Measurements from ENCODE around the gene LRMDA. TPM values are rescaled to one million over a fixed set of nuclear protein-coding genes. Genes with fewer than 3 reads are reported as not detected.

The LRMDA gene
- total RNA-seq, 1 donor from 2014 or later: 5.2 TPM

GRCh38 chr10:75956624-75957023 lies 525.2 kb downstream of the LRMDA start:
- DNase-seq (ENCODE audit: low spot score): no peak
- Histone ChIP-seq H2AFZ (replicated peaks) (peak overlapping the region; percentile 77), H3K36me3 (no peaks in the 10 kb centered on the region), H3K4me3 (no peak overlapping the region), H4K20me1 (ENCODE audit: low read depth) (no peaks in the 10 kb centered on the region), H3K27me3 (no peaks in the 10 kb centered on the region), H3K9ac (no peak overlapping the region), H3K27ac (no peak overlapping the region), H3K9me3 (ENCODE audit: low read depth) (no peaks in the 10 kb centered on the region), H3K79me2 (ENCODE audit: low read depth) (no peaks in the 10 kb centered on the region), H3K4me1 (no peaks in the 10 kb centered on the region), H3K4me2 (no peak overlapping the region), H3F3A (ENCODE audit: low read depth) (no peaks in the 10 kb centered on the region)
- peaks cover 6% of the 10 kb centered on the region for H3K4me1 Mint-ChIP-seq
- no peaks in the 10 kb centered on the region for H3K36me3 Mint-ChIP-seq
- H3K27ac Mint-ChIP-seq: no peak overlapping the region
- H3K4me3 Mint-ChIP-seq: no peak overlapping the region
- peaks cover 8% of the 10 kb centered on the region for H3K27me3 Mint-ChIP-seq (ENCODE audit: insufficient read depth, low read depth)
- TF ChIP-seq EZH2 (IDR thresholded peaks at IDR 0.05): no peak
- no peak for TF ChIP-seq CTCF (IDR thresholded peaks at IDR 0.05)
- TF ChIP-seq EZH2phosphoT487 (IDR thresholded peaks at IDR 0.05): no peak
- no peaks in the 10 kb centered on the region for H3K9me3 Mint-ChIP-seq

- no peaks in the 10 kb centered on the region for H3K79me2 ChIP-seq (ENCODE audit: low read depth)
- Mint-ChIP-seq H3K4me1 (no peaks in the 10 kb centered on the region), H3K36me3 (no peaks in the 10 kb centered on the region), H3K4me3 (no peak overlapping the region), H3K27me3 (ENCODE audit: insufficient read depth, low read depth) (peaks cover 5% of the 10 kb centered on the region), H3K27ac (peak overlapping the region; percentile 43), H3K9me3 (no peaks in the 10 kb centered on the region)
- H3K9ac ChIP-seq: no peak overlapping the region
- TF ChIP-seq EZH2 (IDR thresholded peaks at IDR 0.05) (no peak), CTCF (IDR thresholded peaks at IDR 0.05) (no peak), EZH2phosphoT487 (IDR thresholded peaks at IDR 0.05) (no peak)
- no peaks in the 10 kb centered on the region for H4K20me1 ChIP-seq (ENCODE audit: low read depth)
- H3K36me3 ChIP-seq: no peaks in the 10 kb centered on the region
- DNase-seq (ENCODE audit: low spot score): no peak
- H3K4me3 ChIP-seq: no peak overlapping the region
- no peaks in the 10 kb centered on the region for H3K4me1 ChIP-seq
- H3K4me2 ChIP-seq: no peak overlapping the region
- no peaks in the 10 kb centered on the region for H3K9me3 ChIP-seq (ENCODE audit: low read depth)
- H2AFZ ChIP-seq (replicated peaks): no peak overlapping the region
- no peaks in the 10 kb centered on the region for H3F3A ChIP-seq (ENCODE audit: low read depth)
- no peaks in the 10 kb centered on the region for H3K27me3 ChIP-seq
- H3K27ac ChIP-seq: no peak overlapping the region
Observed at GRCh38 chr10:75957314-75958120, 526.1 kb downstream of the LRMDA start.

GRCh38 chr10:75959209-75959608 lies 527.8 kb downstream of the LRMDA start:
- H2AFZ ChIP-seq (replicated peaks): no peak overlapping the region
- no peaks in the 10 kb centered on the region for H3K27me3 ChIP-seq
- no peaks in the 10 kb centered on the region for H3K79me2 ChIP-seq (ENCODE audit: low read depth)
- H3K36me3 ChIP-seq: no peaks in the 10 kb centered on the region
- no peaks in the 10 kb centered on the region for H3K4me1 ChIP-seq
- no peak overlapping the region for H3K9ac ChIP-seq
- no peaks in the 10 kb centered on the region for H4K20me1 ChIP-seq (ENCODE audit: low read depth)
- no peak for DNase-seq (ENCODE audit: low spot score)
- no peak for TF ChIP-seq EZH2phosphoT487 (IDR thresholded peaks at IDR 0.05)
- TF ChIP-seq EZH2 (IDR thresholded peaks at IDR 0.05): no peak
- no peak for TF ChIP-seq CTCF (IDR thresholded peaks at IDR 0.05)
- H3K27me3 Mint-ChIP-seq (ENCODE audit: insufficient read depth, low read depth): peaks cover 5% of the 10 kb centered on the region
- no peak overlapping the region for H3K27ac ChIP-seq
- no peak overlapping the region for H3K4me2 ChIP-seq
- no peaks in the 10 kb centered on the region for H3K36me3 Mint-ChIP-seq
- no peaks in the 10 kb centered on the region for H3K9me3 ChIP-seq (ENCODE audit: low read depth)
- no peaks in the 10 kb centered on the region for H3K4me1 Mint-ChIP-seq
- H3F3A ChIP-seq (ENCODE audit: low read depth): no peaks in the 10 kb centered on the region
- no peak overlapping the region for H3K4me3 ChIP-seq
- no peak overlapping the region for H3K4me3 Mint-ChIP-seq
- no peaks in the 10 kb centered on the region for H3K9me3 Mint-ChIP-seq
- no peak overlapping the region for H3K27ac Mint-ChIP-seq

All from neural progenitor cell (in vitro differentiated cells).